ENCODE data around the gene FAM47E.

FAM47E gene

DNA sequence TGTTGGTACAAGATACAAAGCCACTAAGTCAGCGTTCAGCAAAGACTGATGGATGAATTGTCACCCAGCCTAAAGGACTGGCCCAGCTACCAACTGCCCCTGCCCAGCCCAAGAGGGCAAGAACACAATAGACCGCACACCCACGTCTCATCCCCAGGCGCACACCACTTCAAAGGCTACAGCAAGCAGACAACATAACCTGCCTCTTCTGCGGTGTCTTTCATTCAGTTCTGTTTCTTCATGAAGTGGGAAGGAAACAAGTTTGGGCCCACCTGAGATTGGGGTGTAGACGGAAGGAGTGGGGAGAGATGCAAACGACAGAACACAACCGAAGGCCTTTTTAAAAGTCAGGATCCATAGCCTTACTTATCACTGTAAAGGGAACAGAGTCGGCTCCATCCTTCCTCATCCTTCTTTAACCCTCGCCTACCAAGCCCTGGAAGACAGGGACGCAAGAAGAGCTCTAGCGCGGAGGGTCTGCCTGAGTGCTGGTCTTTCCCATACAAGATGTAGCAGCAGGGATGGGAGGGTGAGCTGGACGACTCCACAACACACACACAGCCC is 38.6 kb upstream of the FAM47E start:
- H3K9me3 ChIP-seq (ENCODE audit: control insufficient read depth, insufficient read depth, low read depth, low read length) = no peaks in the 10 kb centered on the region
- H3K9ac ChIP-seq (ENCODE audit: low read length) = peak overlapping the region; percentile 58
- no peaks in the 10 kb centered on the region for H3K36me3 ChIP-seq (ENCODE audit: control insufficient read depth, insufficient read depth, low read length)
- peak overlapping the region; percentile 89 for H3K4me3 ChIP-seq (ENCODE audit: low read depth, low read length)
- no peaks in the 10 kb centered on the region for H3K27me3 ChIP-seq (ENCODE audit: control insufficient read depth, insufficient read depth, low read length)
- no peak overlapping the region; the same call in 1 of the 2 replicates for H3K27ac ChIP-seq (ENCODE audit: low read depth, low read length)
- peaks cover 32% of the 10 kb centered on the region for H3K4me1 ChIP-seq (ENCODE audit: control insufficient read depth, insufficient read depth, low read length)

GRCh38 chr4:76213415-76214176 is 37.9 kb upstream of the FAM47E start, which contains the start of gene SCARB2:
SCARB2 (minus strand) TSS chr4:76213824; CDS start chr4:76213543, 281 bp downstream.
- peaks cover 27% of the 10 kb centered on the region for H3K4me1 ChIP-seq (ENCODE audit: control insufficient read depth, insufficient read depth, low read length)
- peak within 1 kb of the TSS; percentile 58 for H3K9ac ChIP-seq (ENCODE audit: low read length)
- peak within 1 kb of the TSS; percentile 46; the same call in 1 of the 2 replicates for H3K27ac ChIP-seq (ENCODE audit: low read depth, low read length)
- no peaks in the 10 kb centered on the region for H3K36me3 ChIP-seq (ENCODE audit: control insufficient read depth, insufficient read depth, low read length)
- peak within 1 kb of the TSS; percentile 89 for H3K4me3 ChIP-seq (ENCODE audit: low read depth, low read length)
- no peaks in the 10 kb centered on the region for H3K27me3 ChIP-seq (ENCODE audit: control insufficient read depth, insufficient read depth, low read length)
- no peaks in the 10 kb centered on the region for H3K9me3 ChIP-seq (ENCODE audit: control insufficient read depth, insufficient read depth, low read depth, low read length)

GRCh38 chr4:76214177-76214675 is 37.3 kb upstream of the FAM47E start:
- H3K27me3 ChIP-seq (ENCODE audit: control insufficient read depth, insufficient read depth, low read length) = no peaks in the 10 kb centered on the region
- H3K27ac ChIP-seq (ENCODE audit: low read depth, low read length) = no peak overlapping the region
- H3K4me3 ChIP-seq (ENCODE audit: low read depth, low read length) = peak overlapping the region; percentile 89
- H3K9ac ChIP-seq (ENCODE audit: low read length) = peak overlapping the region; percentile 58
- no peaks in the 10 kb centered on the region for H3K36me3 ChIP-seq (ENCODE audit: control insufficient read depth, insufficient read depth, low read length)
- H3K9me3 ChIP-seq (ENCODE audit: control insufficient read depth, insufficient read depth, low read depth, low read length) = no peaks in the 10 kb centered on the region
- peaks cover 24% of the 10 kb centered on the region for H3K4me1 ChIP-seq (ENCODE audit: control insufficient read depth, insufficient read depth, low read length)

DNA sequence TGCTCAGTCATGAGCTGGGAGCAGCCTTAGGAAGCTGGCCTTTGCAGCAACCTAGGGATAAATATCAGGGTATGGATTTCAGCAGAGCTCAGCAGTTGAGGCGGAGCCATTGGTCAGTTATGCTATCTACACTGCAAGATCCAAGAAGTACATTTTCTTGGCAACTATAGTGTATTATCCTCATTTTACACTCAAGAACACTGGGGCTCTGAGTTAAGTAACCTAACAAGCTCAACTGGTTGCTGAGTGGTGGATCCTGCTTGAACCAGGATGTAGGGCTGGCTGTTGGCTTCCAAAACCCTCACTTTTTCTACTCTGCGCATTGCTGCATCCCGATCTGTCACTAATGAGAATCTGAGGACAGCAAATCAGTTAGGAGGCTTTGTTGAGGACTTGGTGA is 36.4 kb upstream of the FAM47E start:
- Histone ChIP-seq H3K4me3 (ENCODE audit: low read depth, low read length) (no peak overlapping the region), H3K9me3 (ENCODE audit: control insufficient read depth, insufficient read depth, low read depth, low read length) (no peaks in the 10 kb centered on the region), H3K9ac (ENCODE audit: low read length) (no peak overlapping the region), H3K27ac (ENCODE audit: low read depth, low read length) (no peak overlapping the region), H3K36me3 (ENCODE audit: control insufficient read depth, insufficient read depth, low read length) (no peaks in the 10 kb centered on the region), H3K4me1 (ENCODE audit: control insufficient read depth, insufficient read depth, low read length) (peaks cover 24% of the 10 kb centered on the region), H3K27me3 (ENCODE audit: control insufficient read depth, insufficient read depth, low read length) (no peaks in the 10 kb centered on the region)

- H3K4me3 ChIP-seq (ENCODE audit: low read depth, low read length) = no peak overlapping the region
- H3K9me3 ChIP-seq (ENCODE audit: control insufficient read depth, insufficient read depth, low read depth, low read length) = no peaks in the 10 kb centered on the region
- no peaks in the 10 kb centered on the region for H3K36me3 ChIP-seq (ENCODE audit: control insufficient read depth, insufficient read depth, low read length)
- H3K27ac ChIP-seq (ENCODE audit: low read depth, low read length) = no peak overlapping the region
- peaks cover 24% of the 10 kb centered on the region for H3K4me1 ChIP-seq (ENCODE audit: control insufficient read depth, insufficient read depth, low read length)
- H3K9ac ChIP-seq (ENCODE audit: low read length) = no peak overlapping the region
- no peaks in the 10 kb centered on the region for H3K27me3 ChIP-seq (ENCODE audit: control insufficient read depth, insufficient read depth, low read length)
Observed at GRCh38 chr4:76216524-76216923, 35.0 kb upstream of the FAM47E start.

DNA sequence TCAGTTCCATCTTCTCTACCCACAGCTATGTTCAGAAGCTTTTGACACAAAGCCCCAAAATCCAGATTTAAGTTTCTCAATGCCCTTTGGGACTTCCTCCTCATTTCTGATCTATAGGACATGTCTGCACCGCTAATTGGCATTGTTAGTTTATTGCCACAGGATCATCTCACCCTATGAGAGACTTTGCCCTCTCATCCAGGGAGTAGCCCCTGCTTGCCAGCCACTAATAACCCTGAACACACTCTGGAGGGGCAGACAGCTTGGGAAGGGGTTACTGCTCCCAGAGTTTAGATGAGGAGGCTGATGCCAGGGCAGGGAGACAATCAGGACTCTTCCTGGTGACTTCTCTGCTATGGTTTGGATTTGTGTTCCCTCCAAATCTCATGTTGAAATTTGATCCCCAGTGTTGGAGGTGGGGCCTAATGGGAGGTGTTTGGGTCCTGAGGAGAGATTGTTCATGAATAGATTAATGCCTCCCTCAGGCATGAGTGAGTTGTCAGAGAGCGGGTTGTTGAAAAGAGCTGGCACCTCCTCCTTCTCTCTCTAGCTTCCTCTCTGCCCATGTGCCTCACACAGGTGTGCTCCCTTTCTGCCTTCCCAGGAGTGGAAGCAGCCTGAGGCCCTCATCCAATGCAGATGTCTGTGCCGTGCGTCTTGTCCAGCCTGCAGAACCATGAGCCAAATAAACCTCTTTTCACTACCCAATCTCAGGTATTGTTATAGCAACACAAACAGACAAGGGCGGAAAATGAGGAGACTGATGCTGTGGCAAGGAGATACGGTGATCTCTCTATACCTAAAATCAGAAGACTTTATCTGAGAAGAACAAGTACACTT is 34.3 kb upstream of the FAM47E start:
- H3K4me3 ChIP-seq (ENCODE audit: low read depth, low read length) = no peak overlapping the region
- H3K9me3 ChIP-seq (ENCODE audit: control insufficient read depth, insufficient read depth, low read depth, low read length) = no peaks in the 10 kb centered on the region
- peaks cover 22% of the 10 kb centered on the region for H3K4me1 ChIP-seq (ENCODE audit: control insufficient read depth, insufficient read depth, low read length)
- no peaks in the 10 kb centered on the region for H3K27me3 ChIP-seq (ENCODE audit: control insufficient read depth, insufficient read depth, low read length)
- no peak overlapping the region for H3K9ac ChIP-seq (ENCODE audit: low read length)
- H3K36me3 ChIP-seq (ENCODE audit: control insufficient read depth, insufficient read depth, low read length) = no peaks in the 10 kb centered on the region
- no peak overlapping the region for H3K27ac ChIP-seq (ENCODE audit: low read depth, low read length)

DNA sequence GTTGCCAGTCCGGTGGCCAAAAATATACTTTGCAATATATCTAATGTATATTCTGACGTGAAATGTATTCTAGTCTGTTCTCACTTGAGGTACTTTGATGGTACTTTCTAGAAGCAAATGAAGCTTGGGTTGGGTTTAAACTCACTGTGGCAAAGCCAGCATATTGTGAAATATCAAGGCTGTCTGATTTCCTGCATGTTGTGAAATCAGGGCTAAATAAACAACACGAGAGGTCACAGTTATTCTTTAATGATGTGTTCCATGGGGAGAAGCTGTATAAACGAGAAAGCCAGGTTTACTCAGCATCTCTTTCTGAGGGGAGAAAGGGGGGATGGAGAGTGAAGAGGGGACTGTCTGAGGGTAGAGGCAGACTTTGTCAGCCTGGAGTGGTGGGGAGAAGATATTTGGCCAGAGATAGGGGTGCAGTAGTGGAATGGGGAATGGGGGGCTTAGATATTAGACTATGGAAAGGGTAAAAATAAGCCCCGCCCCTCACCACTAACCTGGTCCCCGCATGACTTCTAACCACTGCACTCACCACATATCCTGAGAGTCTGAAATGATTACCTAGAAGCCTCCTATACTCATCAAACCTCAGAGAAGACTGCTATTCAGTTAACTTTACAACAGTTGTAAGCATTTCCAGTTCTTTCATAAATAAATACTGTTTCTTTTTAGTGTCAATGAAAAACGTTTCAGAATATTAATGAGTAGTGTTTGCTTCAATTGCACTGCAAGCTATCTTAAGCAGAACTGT is 32.0 kb upstream of the FAM47E start:
- H3K9me3 ChIP-seq (ENCODE audit: control insufficient read depth, insufficient read depth, low read depth, low read length) = no peaks in the 10 kb centered on the region
- H3K27me3 ChIP-seq (ENCODE audit: control insufficient read depth, insufficient read depth, low read length) = no peaks in the 10 kb centered on the region
- no peak overlapping the region for H3K27ac ChIP-seq (ENCODE audit: low read depth, low read length)
- H3K9ac ChIP-seq (ENCODE audit: low read length) = no peak overlapping the region
- H3K36me3 ChIP-seq (ENCODE audit: control insufficient read depth, insufficient read depth, low read length) = no peaks in the 10 kb centered on the region
- H3K4me1 ChIP-seq (ENCODE audit: control insufficient read depth, insufficient read depth, low read length) = peaks cover 13% of the 10 kb centered on the region
- no peak overlapping the region for H3K4me3 ChIP-seq (ENCODE audit: low read depth, low read length)

GRCh38 chr4:76224171-76224570 is 27.4 kb upstream of the FAM47E start:
- Histone ChIP-seq H3K36me3 (ENCODE audit: control insufficient read depth, insufficient read depth, low read length) (0 out of 2 replicates have a peak, but pooled peaks cover under 1% of the 10 kb centered on the region), H3K9ac (ENCODE audit: low read length) (no peak overlapping the region), H3K27me3 (ENCODE audit: control insufficient read depth, insufficient read depth, low read length) (no peaks in the 10 kb centered on the region), H3K4me3 (ENCODE audit: low read depth, low read length) (no peak overlapping the region), H3K27ac (ENCODE audit: low read depth, low read length) (no peak overlapping the region), H3K9me3 (ENCODE audit: control insufficient read depth, insufficient read depth, low read depth, low read length) (peaks cover 16% of the 10 kb centered on the region), H3K4me1 (ENCODE audit: control insufficient read depth, insufficient read depth, low read length) (0 out of 2 replicates have a peak, but pooled peaks cover 3% of the 10 kb centered on the region)

DNA sequence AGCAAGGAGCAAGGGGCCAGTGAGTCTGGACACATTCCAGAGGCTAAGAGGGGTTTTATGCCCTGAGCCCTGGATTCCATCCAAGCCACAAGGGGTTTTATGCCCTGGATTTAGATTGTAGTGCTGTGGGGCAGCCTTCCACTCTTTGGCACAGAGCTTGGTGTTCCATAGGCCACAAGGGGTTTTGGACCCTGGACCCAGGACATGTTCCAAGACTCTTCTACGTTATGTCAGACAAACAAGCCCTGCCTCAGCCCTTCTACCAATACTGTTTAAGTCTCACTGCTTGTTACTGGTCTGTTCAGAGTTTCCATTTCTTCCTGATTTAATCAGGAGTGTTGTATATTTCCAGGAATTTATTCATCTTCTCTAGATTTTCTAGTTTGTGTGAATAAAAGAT is 25.1 kb upstream of the FAM47E start:
- no peak overlapping the region for H3K4me3 ChIP-seq (ENCODE audit: low read depth, low read length)
- peaks cover 21% of the 10 kb centered on the region for H3K36me3 ChIP-seq (ENCODE audit: control insufficient read depth, insufficient read depth, low read length)
- no peak overlapping the region for H3K27ac ChIP-seq (ENCODE audit: low read depth, low read length)
- H3K27me3 ChIP-seq (ENCODE audit: control insufficient read depth, insufficient read depth, low read length) = no peaks in the 10 kb centered on the region
- H3K9me3 ChIP-seq (ENCODE audit: control insufficient read depth, insufficient read depth, low read depth, low read length) = peaks cover 34% of the 10 kb centered on the region
- H3K9ac ChIP-seq (ENCODE audit: low read length) = no peak overlapping the region
- 0 out of 2 replicates have a peak, but pooled peaks cover 3% of the 10 kb centered on the region for H3K4me1 ChIP-seq (ENCODE audit: control insufficient read depth, insufficient read depth, low read length)

- H3K9ac ChIP-seq (ENCODE audit: low read length) = no peak overlapping the region
- peaks cover 16% of the 10 kb centered on the region; the same call in 1 of the 2 replicates for H3K4me1 ChIP-seq (ENCODE audit: control insufficient read depth, insufficient read depth, low read length)
- H3K27ac ChIP-seq (ENCODE audit: low read depth, low read length) = no peak overlapping the region
- H3K9me3 ChIP-seq (ENCODE audit: control insufficient read depth, insufficient read depth, low read depth, low read length) = peaks cover 31% of the 10 kb centered on the region
- peaks cover 21% of the 10 kb centered on the region for H3K36me3 ChIP-seq (ENCODE audit: control insufficient read depth, insufficient read depth, low read length)
- peak overlapping the region; percentile 56 for H3K4me3 ChIP-seq (ENCODE audit: low read depth, low read length)
- H3K27me3 ChIP-seq (ENCODE audit: control insufficient read depth, insufficient read depth, low read length) = no peaks in the 10 kb centered on the region
Observed at GRCh38 chr4:76232681-76233080, 18.8 kb upstream of the FAM47E start.

Measured in HUES6 (cell line).